Measurements from ENCODE around the gene FGF1.

Gene FGF1

DNA sequence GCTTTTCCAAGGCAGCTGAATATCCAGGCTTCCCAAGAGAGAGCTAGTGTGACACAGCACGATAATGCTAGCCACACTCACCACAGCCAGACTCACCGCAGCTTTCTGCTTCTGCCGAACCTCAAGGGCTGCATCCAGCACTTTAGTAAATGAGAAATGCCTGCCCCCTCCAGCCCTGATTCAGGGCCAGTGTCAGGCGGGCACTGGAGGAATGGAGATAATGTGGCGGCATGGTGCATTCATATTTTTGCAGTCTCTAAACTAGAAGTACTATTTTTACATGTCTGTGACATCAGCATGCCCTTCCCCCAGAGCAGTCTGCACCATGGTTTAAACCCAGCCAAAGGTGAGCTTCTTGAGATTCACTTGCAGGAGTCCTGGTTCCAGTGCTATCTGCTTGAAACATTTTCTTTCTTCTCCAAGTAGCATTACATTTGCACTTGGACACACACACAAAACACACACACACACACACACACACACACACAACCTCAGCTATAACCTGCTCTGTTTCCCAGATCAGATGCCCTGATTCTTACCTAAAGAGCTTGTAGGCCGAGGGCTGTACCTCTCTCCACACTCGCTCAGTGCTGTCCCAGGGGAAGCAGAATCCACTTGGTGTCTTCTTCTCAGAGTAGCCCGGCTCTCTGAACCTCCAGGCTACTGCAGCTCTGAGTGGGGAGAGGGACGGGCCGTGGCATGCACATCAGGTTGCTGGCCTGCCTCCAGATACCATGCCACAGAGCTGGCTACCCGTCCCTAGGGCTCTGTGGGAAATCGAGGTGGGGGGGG is at the start of gene FGF1:
Gene FGF1, minus strand, starts transcription at position 673 of the 792 bp plus-strand sequence. CDS start 71,963 bp downstream, outside the sequence.
- no peak for DNase-seq (ENCODE audit: low read depth)

DNA sequence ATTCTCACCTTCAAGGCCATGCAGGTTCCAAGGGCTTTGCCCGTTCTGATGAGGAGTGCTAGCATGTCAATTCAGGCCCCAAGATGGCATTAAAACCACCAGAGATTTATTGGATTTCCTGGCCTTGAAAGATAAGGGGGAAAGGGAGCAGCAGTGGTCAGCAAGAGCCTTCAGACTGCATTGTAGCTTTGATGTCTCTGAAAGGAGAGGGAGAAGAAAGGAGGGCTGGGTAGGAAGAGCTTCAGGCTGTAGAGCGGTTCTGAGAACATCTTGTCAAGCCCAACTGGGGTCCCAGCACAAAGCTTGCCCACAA is 41.8 kb upstream of the FGF1 start:
- DNase-seq (ENCODE audit: low read depth), result no peak

DNA sequence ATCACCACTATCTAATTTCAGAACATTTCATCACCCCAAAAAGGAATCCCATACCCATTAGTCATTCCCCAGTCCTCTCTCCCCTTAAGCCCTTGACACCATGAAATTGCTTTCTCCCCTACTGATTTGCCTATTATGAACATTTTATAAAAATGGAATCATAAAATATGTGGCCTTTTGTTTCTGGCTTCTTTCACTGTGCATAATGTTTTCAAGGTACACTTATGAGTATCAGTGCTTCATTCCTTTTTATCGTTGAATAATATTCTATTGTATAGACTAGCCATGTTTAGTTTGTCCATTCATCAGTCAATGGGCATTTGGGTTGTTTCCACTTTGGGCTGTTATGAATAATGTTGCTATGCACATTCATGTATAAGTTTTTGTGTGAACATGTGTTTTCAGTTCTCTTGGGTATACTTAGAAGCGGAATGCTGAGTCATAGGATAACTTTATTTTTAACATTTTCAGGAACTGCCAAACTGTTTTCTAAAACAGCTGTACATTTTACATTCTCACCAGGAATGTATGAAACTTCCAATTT is 40.4 kb upstream of the FGF1 start:
- no peak for DNase-seq (ENCODE audit: low read depth)

DNA sequence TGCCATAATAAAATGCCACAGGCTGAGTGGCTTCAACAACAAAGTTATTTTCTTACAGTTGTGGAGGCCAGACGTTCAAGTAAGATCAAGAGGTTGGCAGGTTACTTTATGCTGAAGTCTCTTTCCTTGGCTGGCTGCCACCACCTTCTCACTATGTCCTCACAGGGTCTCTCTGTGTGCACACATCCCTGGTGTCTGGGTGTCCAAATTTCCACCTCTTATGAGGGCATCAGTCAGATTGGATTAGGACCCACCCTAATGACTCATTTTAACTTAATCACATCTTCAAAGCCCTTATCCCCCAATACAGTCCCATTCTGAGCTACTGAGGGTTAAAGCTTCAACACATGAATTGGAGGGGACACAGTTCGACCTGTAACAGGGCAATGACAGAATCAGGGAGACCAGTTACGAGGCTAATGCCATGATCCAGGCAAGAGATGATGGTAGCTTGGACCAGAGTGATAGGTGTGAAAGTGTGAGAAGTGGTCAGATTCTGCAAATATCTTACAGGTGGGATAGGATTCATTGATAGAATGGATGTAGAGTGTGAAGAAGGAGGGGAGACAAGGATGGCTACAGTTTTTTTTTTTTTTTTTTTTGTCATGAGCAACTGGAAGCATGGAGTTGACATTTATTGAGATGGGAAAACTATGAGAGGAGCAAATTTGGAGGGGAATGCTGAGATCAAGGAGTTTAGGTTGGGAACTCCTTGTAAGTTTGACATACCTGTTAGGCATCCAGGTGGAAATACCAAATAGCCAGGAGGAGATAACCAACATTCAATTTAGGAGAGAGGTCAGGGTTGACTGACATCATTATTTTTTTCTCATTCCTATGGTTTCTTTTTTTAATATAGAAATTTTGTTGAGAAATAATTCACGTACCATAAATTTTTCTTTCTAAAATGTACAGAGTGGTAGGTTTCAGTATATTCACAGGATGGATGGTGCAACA is 39.6 kb upstream of the FGF1 start:
- DNase-seq (ENCODE audit: low read depth), result no peak

GRCh38 chr5:142724821-142725220 is 38.9 kb upstream of the FGF1 start:
- no peak for DNase-seq (ENCODE audit: low read depth)

GRCh38 chr5:142722896-142723295 is 37.0 kb upstream of the FGF1 start:
- no peak for DNase-seq (ENCODE audit: low read depth)

- DNase-seq (ENCODE audit: low read depth), result no peak
Observed at GRCh38 chr5:142722146-142722545, 36.3 kb upstream of the FGF1 start.

DNA sequence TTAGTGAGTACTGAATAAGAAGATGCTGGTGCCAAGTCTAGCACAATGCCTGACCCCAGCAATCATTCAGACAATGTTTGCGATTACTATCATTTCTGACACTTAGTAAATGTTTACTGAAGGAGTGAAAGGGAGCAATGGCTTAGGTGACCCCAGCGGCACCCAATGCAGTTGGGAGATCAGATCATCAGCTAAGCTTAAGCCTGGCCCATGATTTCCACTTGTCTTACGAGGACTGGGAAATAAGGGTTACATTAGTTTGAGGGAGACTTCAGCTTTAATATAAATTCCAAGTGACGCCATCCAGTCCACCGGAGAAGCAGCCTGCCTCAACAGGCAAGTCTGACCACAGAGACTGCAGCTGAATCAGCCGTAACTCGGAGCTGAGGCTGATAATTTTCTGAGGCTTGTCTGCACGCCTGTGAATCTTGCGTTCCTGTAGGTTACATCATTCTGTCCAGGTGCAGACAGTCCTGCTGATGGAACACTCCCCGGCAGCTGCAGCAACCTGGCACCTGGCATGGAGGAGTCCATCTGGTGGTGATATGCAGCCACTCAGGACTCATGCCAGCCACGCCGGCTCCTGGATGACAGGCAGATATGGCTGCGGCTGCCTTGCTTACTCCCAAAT is 34.9 kb upstream of the FGF1 start:
- DNase-seq (ENCODE audit: low read depth), result no peak

- DNase-seq (ENCODE audit: low read depth), result no peak
Observed at GRCh38 chr5:142719836-142720370, 34.0 kb upstream of the FGF1 start.

- DNase-seq (ENCODE audit: low read depth), result no peak
Observed at GRCh38 chr5:142717582-142718215, 31.8 kb upstream of the FGF1 start.

DNA sequence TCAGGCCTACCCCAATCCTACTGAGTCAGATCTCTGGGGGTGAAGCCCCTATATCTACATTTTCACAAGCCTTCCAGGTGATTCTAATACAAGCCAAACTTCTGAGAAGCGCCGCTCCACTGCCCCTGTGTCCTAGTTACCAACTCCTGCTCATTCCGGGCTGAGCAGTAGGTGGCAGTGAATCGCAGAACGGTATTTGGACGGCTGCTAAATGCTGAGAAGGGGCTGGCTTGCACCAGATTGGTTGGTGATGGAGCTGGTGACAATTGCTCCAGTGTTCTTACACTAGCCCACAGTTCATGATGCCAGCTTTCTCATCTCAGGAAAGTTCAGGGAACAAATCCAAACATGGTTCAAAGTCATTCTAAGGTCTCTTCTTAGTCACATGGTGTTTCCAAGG is 31.1 kb upstream of the FGF1 start:
- no peak for DNase-seq (ENCODE audit: low read depth)

DNA sequence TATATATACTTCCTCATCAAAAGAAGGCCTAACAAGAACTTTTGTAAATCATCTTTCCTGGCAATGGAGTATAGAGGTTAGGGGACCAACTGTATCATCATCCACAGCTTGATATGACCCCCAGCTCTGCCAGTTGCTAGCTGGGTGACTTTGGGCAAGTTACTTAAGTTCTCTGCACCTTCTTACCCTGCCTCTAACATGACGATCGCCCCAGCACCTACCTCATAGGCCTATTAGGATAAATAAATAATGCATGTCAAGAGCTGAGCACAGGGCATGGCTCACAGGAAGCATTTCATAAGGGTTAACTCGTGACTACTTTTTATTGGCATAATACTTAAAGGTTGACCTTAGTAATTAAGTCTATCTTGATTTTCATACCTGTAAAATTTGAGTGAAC is 29.4 kb upstream of the FGF1 start:
- no peak for DNase-seq (ENCODE audit: low read depth)

- DNase-seq (ENCODE audit: low read depth), result peak; percentile 82
Observed at GRCh38 chr5:142713121-142713706, 27.3 kb upstream of the FGF1 start.

- DNase-seq (ENCODE audit: low read depth), result no peak
Observed at GRCh38 chr5:142703153-142703552, 17.3 kb upstream of the FGF1 start.

DNA sequence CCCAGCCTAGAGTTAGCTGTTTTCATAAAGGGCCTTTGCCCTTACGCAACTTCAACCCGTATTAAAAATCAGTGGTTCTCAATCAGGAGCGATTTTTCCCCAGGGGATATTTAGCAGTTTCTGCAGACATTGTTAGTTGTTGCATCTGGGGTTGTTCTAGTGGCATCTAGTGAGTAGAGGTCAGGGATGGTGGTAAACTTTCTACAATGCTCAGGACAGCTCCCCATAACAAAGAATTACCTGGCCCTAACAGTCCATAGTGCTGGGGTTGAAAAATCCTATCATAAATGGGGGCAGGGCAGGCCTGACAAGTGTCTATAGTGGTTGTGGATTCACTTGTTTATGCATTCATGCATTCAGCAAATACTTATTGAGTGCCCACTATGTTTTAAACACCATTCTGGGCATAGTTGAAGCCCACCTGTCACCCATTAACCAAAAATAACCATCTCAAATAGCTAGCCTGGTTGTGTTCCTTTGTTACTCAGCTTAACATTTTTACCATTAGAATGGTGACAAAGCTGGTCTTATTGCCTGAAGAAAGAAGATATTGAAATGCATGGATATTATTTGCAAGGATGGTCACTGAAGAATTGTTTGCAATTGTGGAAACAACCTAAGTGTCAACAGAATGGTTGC is 15.9 kb upstream of the FGF1 start:
- no peak for DNase-seq (ENCODE audit: low read depth)

DNA sequence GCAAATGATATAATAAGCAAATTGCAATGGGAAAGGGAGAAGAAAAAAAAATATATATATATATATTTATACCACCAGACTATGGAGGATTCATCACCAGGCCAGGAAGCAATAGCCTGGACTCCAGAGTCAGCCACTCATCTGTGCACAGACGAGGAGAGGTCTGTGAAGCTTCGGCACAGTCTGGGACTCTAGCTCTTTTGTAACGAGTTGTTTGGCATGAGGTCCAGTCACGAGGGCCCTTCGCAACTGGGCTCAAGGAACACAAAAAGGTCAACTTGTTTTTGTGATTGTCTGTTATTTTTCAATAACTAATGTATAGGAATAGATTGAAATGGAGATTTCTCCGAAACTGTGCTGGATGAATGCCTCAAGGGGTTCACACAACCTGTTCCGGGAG is 14.7 kb upstream of the FGF1 start:
- DNase-seq (ENCODE audit: low read depth), result no peak

DNA sequence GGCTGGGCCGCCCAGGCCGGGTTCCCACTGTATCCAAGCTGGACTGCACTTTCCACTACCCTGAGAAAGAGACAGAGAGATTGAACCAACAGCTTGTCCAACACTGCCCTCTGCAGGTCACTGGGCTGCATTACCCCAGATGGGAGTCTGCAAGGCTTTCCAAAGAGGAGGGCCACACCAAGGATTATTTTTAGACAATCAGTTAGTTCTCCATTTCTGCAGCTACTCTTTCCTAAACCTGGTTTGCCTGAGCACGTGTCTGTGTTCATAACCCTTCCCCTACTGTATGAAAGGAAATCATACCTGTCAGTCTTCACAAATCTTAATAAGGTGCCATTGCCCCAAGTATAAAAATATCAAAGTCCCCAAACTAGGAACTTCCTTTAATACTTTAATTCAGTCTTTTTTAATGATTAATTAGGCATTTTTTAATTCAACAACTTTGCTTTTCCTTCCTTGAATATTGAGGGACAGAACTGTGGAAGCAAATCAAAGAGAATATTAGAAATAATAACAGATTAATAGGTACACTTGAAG is 13.4 kb upstream of the FGF1 start:
- DNase-seq (ENCODE audit: low read depth), result peak; percentile 54

- no peak for DNase-seq (ENCODE audit: low read depth)
Observed at GRCh38 chr5:142698447-142699183, 12.7 kb upstream of the FGF1 start.

DNA sequence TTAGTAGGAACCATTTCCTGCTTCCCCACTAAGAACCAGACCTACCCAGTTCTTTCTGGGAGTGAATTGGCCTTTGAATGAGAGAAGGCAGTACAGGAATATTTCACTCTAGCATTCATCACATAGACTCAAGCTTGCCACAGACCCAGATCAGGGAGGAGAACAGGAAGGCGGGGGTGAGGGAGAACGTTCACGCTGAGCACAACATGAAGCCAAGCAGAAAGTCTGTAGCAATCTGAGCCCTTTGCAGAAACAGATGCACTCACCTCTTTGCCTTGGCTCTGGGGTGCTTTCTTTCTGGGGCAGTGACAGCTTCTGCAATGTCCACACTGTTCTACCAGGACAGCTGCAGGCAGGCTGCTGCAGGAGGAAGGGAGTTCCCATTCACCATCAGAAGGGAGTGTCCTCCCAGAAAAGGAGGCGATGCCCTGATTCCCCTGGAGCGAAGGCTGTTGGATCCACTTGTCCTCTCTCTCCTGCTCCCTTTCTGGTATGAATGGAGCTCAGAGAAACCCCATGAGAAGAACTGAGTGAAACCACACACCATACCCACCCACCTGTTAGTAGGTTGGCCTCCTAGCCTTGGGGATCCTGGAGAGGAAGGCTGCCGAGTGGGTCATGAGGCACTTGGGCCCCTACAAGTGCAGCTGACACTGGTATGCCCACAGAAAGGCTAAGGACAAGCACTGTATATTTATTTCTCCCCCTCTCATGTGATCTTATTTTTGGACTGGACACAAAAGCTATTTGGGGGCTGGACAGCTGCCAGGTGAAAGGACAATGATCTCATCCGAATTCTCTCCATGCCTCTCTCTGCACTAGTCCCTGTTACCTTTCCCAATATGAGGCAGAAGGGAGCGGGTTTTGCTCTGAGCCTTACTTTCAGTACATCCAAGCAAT is 11.7 kb upstream of the FGF1 start:
- DNase-seq (ENCODE audit: low read depth), result no peak
